Right atrium auricular region (tissue), 2 donors: ENCODE results near the gene WWOX. TPM values are rescaled to one million over a fixed set of nuclear protein-coding genes. Genes with fewer than 3 reads are reported as not detected.

ENCODE experiments used
- DNase-seq: peaks from one replicate; pipeline ENCODE4 v3.0.0-alpha.2; 2019; ENCODE audit warnings: low spot score
- H3K27ac ChIP-seq, 2 donors: fragments of 200-600 bp; sonication (generic); 1 replicate in 1 of 2; 2 replicates in 1 of 2; pipeline ENCODE4 v1.5.1; 2016 to 2019
- H3K27me3 ChIP-seq, 2 donors: fragments of 200-600 bp; sonication (generic); one replicate each; pipeline versions ENCODE4 v1.5.1 to v1.6.0; 2017 to 2019
- H3K36me3 ChIP-seq: fragments of 200-600 bp; sonication (generic); one replicate; pipeline ENCODE4 v1.5.1; 2016
- H3K4me1 ChIP-seq, 2 donors: fragments of 200-600 bp; sonication (generic); one replicate each; pipeline versions ENCODE4 v1.5.1 to v1.6.0; 2017 to 2019
- H3K4me3 ChIP-seq, 2 donors: fragments of 200-600 bp; sonication (generic); 1 replicate in 1 of 2; 2 replicates in 1 of 2; pipeline ENCODE4 v1.5.1; 2017 to 2019; ENCODE audit warnings: mild to moderate bottlenecking in 1 of 2, moderate library complexity in 1 of 2
- H3K9me3 ChIP-seq, 2 donors: fragments of 200-600 bp; sonication (generic); one replicate each; pipeline ENCODE4 v1.5.1; 2019
- CTCF ChIP-seq, 2 donors: fragments of 200-600 bp; sonication (generic); IDR thresholded peaks; one replicate each; pipeline ENCODE4 v1.5.1; 2019; ENCODE audit warnings: antibody characterized with exemption in 2 of 2
- total RNA-seq, 2 donors: library from RNA; depleted of rRNA; stranded (reverse); fragments of >200 nt; gene quantifications; one replicate each; pipeline ENCODE4 v1.1.0, GENCODE V29; 2016

WWOX gene
- total RNA-seq, 2 donors from 2014 or later: 14.8 to 20.8 TPM

DNA sequence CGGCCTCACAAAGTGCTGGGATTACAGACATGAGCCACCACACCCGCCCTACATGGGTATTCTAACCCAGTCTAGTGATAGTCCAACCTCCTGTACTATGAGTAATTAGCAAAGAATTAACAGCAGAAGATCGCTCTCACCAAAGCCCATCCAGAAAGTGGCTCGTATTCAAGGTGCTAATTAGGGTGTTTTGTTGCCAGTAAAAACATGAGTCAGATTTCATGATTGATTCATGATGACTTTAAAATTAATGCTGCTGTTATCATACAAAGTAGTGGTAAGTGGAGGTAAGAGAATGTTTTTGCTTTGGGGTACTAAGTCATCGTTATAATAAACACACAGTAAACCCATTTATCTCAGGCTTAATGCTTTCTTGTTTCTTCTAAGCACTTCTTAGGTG lies 428.8 kb downstream of the WWOX start:
- no peak overlapping the region for H3K27ac ChIP-seq
- TF ChIP-seq CTCF (IDR thresholded peaks at IDR 0.05): no peak
- H3K4me1 ChIP-seq: no peaks in the 10 kb centered on the region
- no peak for DNase-seq
- H3K4me3 ChIP-seq: no peak overlapping the region
- H3K36me3 ChIP-seq: no peaks in the 10 kb centered on the region
- no peaks in the 10 kb centered on the region for H3K27me3 ChIP-seq
- H3K9me3 ChIP-seq: no peaks in the 10 kb centered on the region

DNA sequence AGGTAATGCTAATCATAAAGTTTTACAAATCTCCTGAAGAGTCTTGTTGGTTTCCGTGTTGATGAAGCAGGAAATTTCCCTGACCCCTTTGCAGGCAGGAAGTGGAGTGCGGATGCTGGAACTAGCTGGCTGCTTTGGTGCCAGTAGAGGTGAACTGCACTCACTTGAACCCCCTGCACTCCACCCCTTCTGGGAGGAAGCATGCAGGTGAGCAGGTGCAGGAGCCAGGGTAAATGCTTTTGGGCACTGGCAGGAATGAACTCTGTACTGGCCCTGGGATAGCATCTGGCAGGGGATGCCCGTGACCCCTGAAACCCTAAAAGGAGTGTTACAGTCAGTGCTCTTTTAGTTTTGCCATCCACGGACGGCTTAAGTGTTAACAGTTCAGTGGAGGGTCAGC lies 430.4 kb downstream of the WWOX start:
- TF ChIP-seq CTCF (IDR thresholded peaks at IDR 0.05): no peak
- DNase-seq: no peak
- Histone ChIP-seq H3K27me3 (no peaks in the 10 kb centered on the region), H3K4me1 (no peaks in the 10 kb centered on the region), H3K9me3 (no peaks in the 10 kb centered on the region), H3K36me3 (no peaks in the 10 kb centered on the region), H3K4me3 (no peak overlapping the region), H3K27ac (no peak overlapping the region)

- Histone ChIP-seq H3K27me3 (no peaks in the 10 kb centered on the region), H3K36me3 (no peaks in the 10 kb centered on the region), H3K27ac (no peak overlapping the region), H3K4me3 (no peak overlapping the region), H3K4me1 (no peaks in the 10 kb centered on the region), H3K9me3 (no peaks in the 10 kb centered on the region)
- DNase-seq: no peak
- no peak for TF ChIP-seq CTCF (IDR thresholded peaks at IDR 0.05)
These were observed 430.8 kb downstream of the WWOX start for GRCh38 chr16:78530283-78530682.

- Histone ChIP-seq H3K4me1 (no peaks in the 10 kb centered on the region), H3K27ac (no peak overlapping the region), H3K36me3 (no peaks in the 10 kb centered on the region), H3K27me3 (no peaks in the 10 kb centered on the region), H3K9me3 (no peaks in the 10 kb centered on the region), H3K4me3 (no peak overlapping the region)
- no peak for DNase-seq
- no peak for TF ChIP-seq CTCF (IDR thresholded peaks at IDR 0.05)
These were observed 435.6 kb downstream of the WWOX start for GRCh38 chr16:78535098-78535497.

GRCh38 chr16:78537511-78537910 lies 438.1 kb downstream of the WWOX start:
- H3K36me3 ChIP-seq: no peaks in the 10 kb centered on the region
- no peaks in the 10 kb centered on the region for H3K4me1 ChIP-seq
- H3K4me3 ChIP-seq: no peak overlapping the region
- no peaks in the 10 kb centered on the region for H3K27me3 ChIP-seq
- H3K9me3 ChIP-seq: no peaks in the 10 kb centered on the region
- H3K27ac ChIP-seq: no peak overlapping the region
- no peak for TF ChIP-seq CTCF (IDR thresholded peaks at IDR 0.05)
- no peak for DNase-seq

GRCh38 chr16:78538292-78538691 lies 438.8 kb downstream of the WWOX start:
- no peak overlapping the region for H3K27ac ChIP-seq
- H3K27me3 ChIP-seq: no peaks in the 10 kb centered on the region
- DNase-seq: no peak
- no peaks in the 10 kb centered on the region for H3K9me3 ChIP-seq
- H3K36me3 ChIP-seq: no peaks in the 10 kb centered on the region
- no peak overlapping the region for H3K4me3 ChIP-seq
- TF ChIP-seq CTCF (IDR thresholded peaks at IDR 0.05): no peak
- H3K4me1 ChIP-seq: no peaks in the 10 kb centered on the region
